ENCODE results near the gene RAB17.

RAB17 gene

GRCh38 chr2:237556773-237557632 lies 33.5 kb downstream of the RAB17 start:
- no peak for DNase-seq (ENCODE audit: low read depth)

DNA sequence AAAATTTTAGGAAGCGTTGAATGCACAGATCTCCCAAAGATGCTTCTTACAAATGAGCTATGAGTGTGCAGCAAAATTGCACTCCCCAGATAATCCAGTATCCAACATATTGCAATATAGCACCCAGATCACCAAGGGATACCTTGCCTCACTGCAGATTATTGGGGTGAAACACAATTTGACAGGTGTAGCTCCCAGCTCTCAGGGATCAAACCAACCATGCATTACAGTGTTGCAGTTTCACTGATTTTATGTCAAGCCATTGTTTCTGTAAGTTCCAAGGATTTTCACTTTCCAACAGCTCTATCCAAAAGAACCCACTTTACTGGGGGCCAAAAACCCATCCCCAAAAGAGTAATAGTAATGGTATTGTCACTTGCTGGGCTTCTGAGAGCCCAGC lies 35.0 kb downstream of the RAB17 start:
- DNase-seq (ENCODE audit: low read depth): no peak
- TF ChIP-seq, protein P1, sequence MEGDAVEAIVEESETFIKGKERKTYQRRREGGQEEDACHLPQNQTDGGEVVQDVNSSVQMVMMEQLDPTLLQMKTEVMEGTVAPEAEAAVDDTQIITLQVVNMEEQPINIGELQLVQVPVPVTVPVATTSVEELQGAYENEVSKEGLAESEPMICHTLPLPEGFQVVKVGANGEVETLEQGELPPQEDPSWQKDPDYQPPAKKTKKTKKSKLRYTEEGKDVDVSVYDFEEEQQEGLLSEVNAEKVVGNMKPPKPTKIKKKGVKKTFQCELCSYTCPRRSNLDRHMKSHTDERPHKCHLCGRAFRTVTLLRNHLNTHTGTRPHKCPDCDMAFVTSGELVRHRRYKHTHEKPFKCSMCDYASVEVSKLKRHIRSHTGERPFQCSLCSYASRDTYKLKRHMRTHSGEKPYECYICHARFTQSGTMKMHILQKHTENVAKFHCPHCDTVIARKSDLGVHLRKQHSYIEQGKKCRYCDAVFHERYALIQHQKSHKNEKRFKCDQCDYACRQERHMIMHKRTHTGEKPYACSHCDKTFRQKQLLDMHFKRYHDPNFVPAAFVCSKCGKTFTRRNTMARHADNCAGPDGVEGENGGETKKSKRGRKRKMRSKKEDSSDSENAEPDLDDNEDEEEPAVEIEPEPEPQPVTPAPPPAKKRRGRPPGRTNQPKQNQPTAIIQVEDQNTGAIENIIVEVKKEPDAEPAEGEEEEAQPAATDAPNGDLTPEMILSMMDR (IDR thresholded peaks at IDR 0.05; ENCODE audit: control insufficient read depth, extremely low read depth, insufficient read depth): no peak
- no peak overlapping the region for H3K4me3 ChIP-seq (ENCODE audit: low read depth, low read length)

More at GRCh38 chr2:237556773-237557632, 33.5 kb downstream of the RAB17 start:
- no peak overlapping the region for H3K4me3 ChIP-seq (ENCODE audit: low read depth, low read length)
- TF ChIP-seq, protein P1 (IDR thresholded peaks at IDR 0.05; ENCODE audit: control insufficient read depth, extremely low read depth, insufficient read depth): no peak

DNA sequence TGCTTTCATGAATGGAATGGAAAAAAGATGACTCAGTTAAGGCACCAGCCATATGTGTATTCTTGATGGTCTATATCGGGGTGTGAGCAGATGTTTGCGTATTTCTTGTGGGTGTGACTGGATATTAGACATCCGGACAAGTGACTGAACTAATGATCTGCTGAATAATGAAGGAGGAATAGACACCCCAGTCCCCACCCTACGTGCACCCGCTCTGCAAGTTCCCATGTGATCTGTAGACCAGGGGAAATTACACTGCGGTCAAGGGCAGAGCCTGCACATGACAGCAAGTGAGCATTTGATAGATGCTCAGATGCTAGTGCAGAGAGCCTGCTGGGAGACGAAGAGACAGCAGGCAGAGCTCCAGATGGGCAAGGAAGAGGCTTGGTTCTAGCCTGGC lies 36.6 kb downstream of the RAB17 start:
- no peak overlapping the region for H3K4me3 ChIP-seq (ENCODE audit: low read depth, low read length)
- TF ChIP-seq, protein P1 (IDR thresholded peaks at IDR 0.05; ENCODE audit: control insufficient read depth, extremely low read depth, insufficient read depth): no peak
- DNase-seq (ENCODE audit: low read depth): no peak

GRCh38 chr2:237552908-237553307 lies 37.6 kb downstream of the RAB17 start:
- no peak for DNase-seq (ENCODE audit: low read depth)
- no peak overlapping the region for H3K4me3 ChIP-seq (ENCODE audit: low read depth, low read length)
- TF ChIP-seq, protein P1 (IDR thresholded peaks at IDR 0.05; ENCODE audit: control insufficient read depth, extremely low read depth, insufficient read depth): no peak

- TF ChIP-seq, protein P1 (IDR thresholded peaks at IDR 0.05; ENCODE audit: control insufficient read depth, extremely low read depth, insufficient read depth): no peak
- H3K4me3 ChIP-seq (ENCODE audit: low read depth, low read length): no peak overlapping the region
- no peak for DNase-seq (ENCODE audit: low read depth)
These were observed 39.4 kb downstream of the RAB17 start for GRCh38 chr2:237551071-237551574.

GRCh38 chr2:237549643-237550415 lies 40.7 kb downstream of the RAB17 start:
- TF ChIP-seq, protein P1 (IDR thresholded peaks at IDR 0.05; ENCODE audit: control insufficient read depth, extremely low read depth, insufficient read depth): no peak
- no peak for DNase-seq (ENCODE audit: low read depth)

More at GRCh38 chr2:237549643-237550415, 40.7 kb downstream of the RAB17 start:
- no peak overlapping the region for H3K4me3 ChIP-seq (ENCODE audit: low read depth, low read length)

All from LNCaP clone FGC (cell line).